Osteoblast (primary cell): Measurements from ENCODE around the gene TERB1. TPM values are rescaled to one million over a fixed set of nuclear protein-coding genes. Genes with fewer than 3 reads are reported as not detected.
A peak's percentile ranks its signal among the peaks of the same experiment; 100 is the strongest.

ENCODE experiments used
- DNase-seq: peaks from one replicate; pipeline ENCODE4 v3.0.0; 2011; ENCODE audit warnings: low spot score, mixed read lengths; ENCODE audit not compliant: insufficient read length; ENCODE audit errors: missing footprints
- H2AFZ ChIP-seq: 2 replicates; pipeline ENCODE4 v1.6.0; 2011; ENCODE audit warnings: mild to moderate bottlenecking, low read length
- H3K27ac ChIP-seq: 2 replicates; pipeline ENCODE4 v1.5.1; 2011; ENCODE audit warnings: mild to moderate bottlenecking, low read depth, low read length, moderate library complexity
- H3K27me3 ChIP-seq: 2 replicates; pipeline ENCODE4 v1.6.0; 2012; ENCODE audit warnings: mild to moderate bottlenecking, control low read depth, inconsistent platforms, low read length, moderate library complexity; ENCODE audit not compliant: insufficient read depth
- H3K36me3 ChIP-seq: 2 replicates; pipeline ENCODE4 v1.5.1; 2011; ENCODE audit warnings: mild to moderate bottlenecking, low read length, control low read depth, moderate library complexity; ENCODE audit not compliant: insufficient read depth
- H3K4me1 ChIP-seq: 2 replicates; pipeline ENCODE4 v1.5.1; 2011; ENCODE audit warnings: mild to moderate bottlenecking, low read length, control low read depth, moderate library complexity; ENCODE audit not compliant: insufficient read depth
- H3K4me2 ChIP-seq: 2 replicates; pipeline ENCODE4 v1.6.0; 2011; ENCODE audit warnings: mild to moderate bottlenecking, low read length; ENCODE audit not compliant: insufficient read depth
- H3K4me3 ChIP-seq: fragments of 200-600 bp; sonication (generic); 3 replicates; pipeline ENCODE4 v1.5.1; 2012; ENCODE audit warnings: mild to moderate bottlenecking, low read length, inconsistent platforms; ENCODE audit not compliant: insufficient read depth
- H3K79me2 ChIP-seq: 2 replicates; pipeline ENCODE4 v1.6.0; 2012; ENCODE audit warnings: mild to moderate bottlenecking, low read length, control low read depth, inconsistent platforms; ENCODE audit not compliant: insufficient read depth
- H3K9me3 ChIP-seq: 2 replicates; pipeline ENCODE4 v1.5.1; 2011; ENCODE audit warnings: low read depth, low read length, control low read depth
- H4K20me1 ChIP-seq: 2 replicates; pipeline ENCODE4 v1.6.0; 2012; ENCODE audit warnings: mild to moderate bottlenecking, low read length, control low read depth; ENCODE audit not compliant: insufficient read depth
- total RNA-seq: library from RNA; depleted of rRNA; stranded (reverse); fragments of >200 nt; gene quantifications from 2 replicates; pipeline ENCODE4 v1.2.3, GENCODE V29; 2012
- TF ChIP-seq, protein P1 (sequence below): IDR thresholded peaks from 2 replicates; pipeline ENCODE4 v1.5.1; 2011; ENCODE audit warnings: mild to moderate bottlenecking, low read depth, low read length, moderate library complexity; ENCODE audit errors: extremely low read depth

The TERB1 gene
- total RNA-seq, 1 donor, result 0.36 TPM

DNA sequence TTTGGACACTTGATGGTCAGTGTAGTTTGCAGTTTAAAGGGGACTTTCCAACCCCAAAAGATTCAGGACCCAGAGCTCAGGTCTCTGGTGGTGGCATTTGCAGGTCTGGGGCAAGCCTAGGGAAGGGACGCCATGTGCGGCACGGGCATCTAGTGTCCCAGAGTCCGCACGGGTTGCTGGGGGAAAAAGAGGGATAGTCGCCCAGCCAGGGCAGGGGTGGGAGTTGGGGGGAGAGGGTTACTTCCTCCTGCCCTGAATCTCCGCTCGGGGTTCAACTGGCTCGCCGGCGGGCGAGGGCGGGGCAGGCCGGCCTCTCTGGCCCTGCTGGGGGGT, 42.6 kb upstream of the TERB1 start:
- Histone ChIP-seq H3K4me2 (peak overlapping the region; percentile 64), H3K9me3 (no peaks in the 10 kb centered on the region), H3K79me2 (no peaks in the 10 kb centered on the region), H3K27me3 (peaks cover 60% of the 10 kb centered on the region), H3K36me3 (no peaks in the 10 kb centered on the region), H3K4me3 (no peak overlapping the region), H4K20me1 (no peaks in the 10 kb centered on the region), H3K4me1 (no peaks in the 10 kb centered on the region), H2AFZ (no peak overlapping the region), H3K27ac (no peak overlapping the region)
- TF ChIP-seq, protein P1, sequence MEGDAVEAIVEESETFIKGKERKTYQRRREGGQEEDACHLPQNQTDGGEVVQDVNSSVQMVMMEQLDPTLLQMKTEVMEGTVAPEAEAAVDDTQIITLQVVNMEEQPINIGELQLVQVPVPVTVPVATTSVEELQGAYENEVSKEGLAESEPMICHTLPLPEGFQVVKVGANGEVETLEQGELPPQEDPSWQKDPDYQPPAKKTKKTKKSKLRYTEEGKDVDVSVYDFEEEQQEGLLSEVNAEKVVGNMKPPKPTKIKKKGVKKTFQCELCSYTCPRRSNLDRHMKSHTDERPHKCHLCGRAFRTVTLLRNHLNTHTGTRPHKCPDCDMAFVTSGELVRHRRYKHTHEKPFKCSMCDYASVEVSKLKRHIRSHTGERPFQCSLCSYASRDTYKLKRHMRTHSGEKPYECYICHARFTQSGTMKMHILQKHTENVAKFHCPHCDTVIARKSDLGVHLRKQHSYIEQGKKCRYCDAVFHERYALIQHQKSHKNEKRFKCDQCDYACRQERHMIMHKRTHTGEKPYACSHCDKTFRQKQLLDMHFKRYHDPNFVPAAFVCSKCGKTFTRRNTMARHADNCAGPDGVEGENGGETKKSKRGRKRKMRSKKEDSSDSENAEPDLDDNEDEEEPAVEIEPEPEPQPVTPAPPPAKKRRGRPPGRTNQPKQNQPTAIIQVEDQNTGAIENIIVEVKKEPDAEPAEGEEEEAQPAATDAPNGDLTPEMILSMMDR, result no peak
- DNase-seq, result peak; percentile 62

DNA sequence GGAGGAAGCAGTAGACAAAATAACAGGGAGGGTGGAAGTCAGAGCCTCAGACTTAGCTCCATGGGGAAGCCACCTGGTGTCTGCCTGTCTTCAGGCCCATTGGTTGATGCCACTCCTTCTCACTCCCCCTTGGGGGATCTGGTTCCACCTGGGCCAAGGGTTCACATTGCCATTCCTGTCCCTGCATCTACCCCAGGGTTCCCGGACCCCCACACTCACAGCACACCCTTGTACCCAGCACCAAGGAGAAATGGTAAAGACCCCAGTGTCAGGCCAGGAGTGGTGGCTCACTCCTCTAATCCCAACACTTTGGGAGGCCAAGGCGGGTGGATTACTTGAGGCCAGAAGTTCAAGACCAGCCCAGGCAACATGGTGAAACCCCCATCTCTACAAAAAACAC, 41.8 kb upstream of the TERB1 start:
- no peaks in the 10 kb centered on the region for H3K9me3 ChIP-seq
- peaks cover 56% of the 10 kb centered on the region for H3K27me3 ChIP-seq
- H3K4me3 ChIP-seq, result no peak overlapping the region
- no peaks in the 10 kb centered on the region for H3K79me2 ChIP-seq
- no peaks in the 10 kb centered on the region for H3K36me3 ChIP-seq
- H3K4me2 ChIP-seq, result no peak overlapping the region
- TF ChIP-seq, protein P1, result no peak
- H4K20me1 ChIP-seq, result no peaks in the 10 kb centered on the region
- no peak overlapping the region for H3K27ac ChIP-seq
- no peak overlapping the region for H2AFZ ChIP-seq
- H3K4me1 ChIP-seq, result no peaks in the 10 kb centered on the region
- DNase-seq, result no peak

DNA sequence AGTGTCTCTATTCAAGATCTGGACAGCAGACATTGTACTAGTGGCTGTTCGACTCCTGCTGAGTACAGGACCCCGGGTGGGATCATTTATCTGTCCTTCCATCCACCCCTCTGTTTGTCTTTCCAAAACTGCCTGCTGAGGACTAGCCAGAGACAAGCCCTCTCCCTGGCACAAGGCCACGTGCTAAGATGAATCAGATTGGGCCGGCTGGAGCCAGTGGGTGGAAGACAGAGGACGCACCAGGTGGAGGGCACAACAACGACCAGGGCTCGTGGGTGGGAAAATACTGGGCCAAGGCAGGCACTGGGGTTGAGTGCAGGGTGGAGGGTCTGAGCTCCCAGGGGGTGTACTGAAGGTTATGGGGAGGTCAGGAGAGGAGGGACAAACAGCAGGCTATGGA, 41.4 kb upstream of the TERB1 start:
- H3K4me1 ChIP-seq, result no peaks in the 10 kb centered on the region
- H3K36me3 ChIP-seq, result no peaks in the 10 kb centered on the region
- DNase-seq, result peak; percentile 93
- no peaks in the 10 kb centered on the region for H3K79me2 ChIP-seq
- no peak overlapping the region for H3K27ac ChIP-seq
- TF ChIP-seq, protein P1, result no peak
- H3K4me3 ChIP-seq, result no peak overlapping the region
- no peak overlapping the region for H2AFZ ChIP-seq
- H3K4me2 ChIP-seq, result no peak overlapping the region
- H3K9me3 ChIP-seq, result no peaks in the 10 kb centered on the region
- no peaks in the 10 kb centered on the region for H4K20me1 ChIP-seq
- peaks cover 56% of the 10 kb centered on the region for H3K27me3 ChIP-seq

DNA sequence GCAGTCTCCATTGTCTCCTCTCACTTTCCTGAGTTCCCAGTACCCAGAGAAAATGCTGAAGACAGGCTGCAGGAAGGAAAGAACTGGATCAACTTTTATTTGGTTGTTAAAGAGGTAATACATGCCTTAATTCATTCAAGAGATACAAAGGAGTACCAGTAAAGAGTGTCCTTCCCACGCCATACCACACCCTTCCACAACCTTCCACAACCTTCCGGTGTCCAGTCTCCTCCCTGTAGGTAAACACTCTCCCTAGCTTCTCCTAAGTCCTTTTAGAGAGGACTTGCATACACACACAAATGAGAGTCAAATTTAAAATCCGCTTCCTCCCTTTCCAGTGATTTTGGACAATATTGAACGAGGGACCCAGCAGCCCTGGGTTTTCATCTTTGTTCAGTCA, 40.0 kb upstream of the TERB1 start:
- DNase-seq, result peak; percentile 25
- no peak overlapping the region for H2AFZ ChIP-seq
- TF ChIP-seq, protein P1, result no peak
- H3K27ac ChIP-seq, result no peak overlapping the region
- no peaks in the 10 kb centered on the region for H4K20me1 ChIP-seq
- no peaks in the 10 kb centered on the region for H3K9me3 ChIP-seq
- peaks cover 45% of the 10 kb centered on the region for H3K27me3 ChIP-seq
- H3K79me2 ChIP-seq, result no peaks in the 10 kb centered on the region
- no peaks in the 10 kb centered on the region for H3K36me3 ChIP-seq
- no peak overlapping the region for H3K4me2 ChIP-seq
- no peak overlapping the region for H3K4me3 ChIP-seq
- no peaks in the 10 kb centered on the region for H3K4me1 ChIP-seq
